ENCODE data around the gene ARHGEF4. TPM values are rescaled to one million over a fixed set of nuclear protein-coding genes. Genes with fewer than 3 reads are reported as not detected.

ARHGEF4 gene
- total RNA-seq, 2 donors from 2014 or later = 50.3 to 54.7 TPM

- no peak overlapping the region for H3K27ac Mint-ChIP-seq
These were observed 6.7 kb downstream of the ARHGEF4 start for GRCh38 chr2:130843321-130843985.

GRCh38 chr2:130844161-130844560, 7.4 kb downstream of the ARHGEF4 start:
- Mint-ChIP-seq H3K36me3 (ENCODE audit: low read depth) (no peaks in the 10 kb centered on the region), H3K27ac (no peak overlapping the region), H3K4me1 (peaks cover 3% of the 10 kb centered on the region), H3K4me3 (no peak overlapping the region), H3K9me3 (no peaks in the 10 kb centered on the region), H3K27me3 (ENCODE audit: insufficient read depth) (peaks cover 10% of the 10 kb centered on the region)
- DNase-seq = no peak
- H3K27me3 ChIP-seq (ENCODE audit: control insufficient read depth, insufficient read depth, low read length, poor library complexity, severe bottlenecking) = peaks cover 12% of the 10 kb centered on the region
- H3K4me1 ChIP-seq (ENCODE audit: control insufficient read depth, insufficient read depth, low read length) = no peaks in the 10 kb centered on the region
- H3K27ac ChIP-seq (ENCODE audit: low read depth, low read length) = no peak overlapping the region
- H3K36me3 ChIP-seq (ENCODE audit: control insufficient read depth, insufficient read depth, low read length) = no peaks in the 10 kb centered on the region
- TF ChIP-seq CTCF (conservative IDR thresholded peaks at IDR 0.05) = no peak
- no peak overlapping the region for H3K9ac ChIP-seq (ENCODE audit: extremely low read depth, low read length, poor library complexity, severe bottlenecking)
- H3K9me3 ChIP-seq (ENCODE audit: control insufficient read depth, low read length) = no peaks in the 10 kb centered on the region
- H3K4me3 ChIP-seq (ENCODE audit: low read length) = no peak overlapping the region
- 81 to 89% methylated on average over 9 to 10 of the region's 10 CpGs for WGBS, 2 experiments (ENCODE audit: insufficient coverage in 1 of 2, insufficient read length in 1 of 2)

More at GRCh38 chr2:130843321-130843985, 6.7 kb downstream of the ARHGEF4 start:
- Histone ChIP-seq H3K4me1 (ENCODE audit: control insufficient read depth, insufficient read depth, low read length) (no peaks in the 10 kb centered on the region), H3K9me3 (ENCODE audit: control insufficient read depth, low read length) (no peaks in the 10 kb centered on the region), H3K27ac (ENCODE audit: low read depth, low read length) (no peak overlapping the region), H3K4me3 (ENCODE audit: low read length) (no peak overlapping the region), H3K36me3 (ENCODE audit: control insufficient read depth, insufficient read depth, low read length) (no peaks in the 10 kb centered on the region), H3K27me3 (ENCODE audit: control insufficient read depth, insufficient read depth, low read length, poor library complexity, severe bottlenecking) (peaks cover 19% of the 10 kb centered on the region), H3K9ac (ENCODE audit: extremely low read depth, low read length, poor library complexity, severe bottlenecking) (no peak overlapping the region)
- H3K4me3 Mint-ChIP-seq = no peak overlapping the region
- peaks cover 3% of the 10 kb centered on the region for H3K4me1 Mint-ChIP-seq
- H3K9me3 Mint-ChIP-seq = no peaks in the 10 kb centered on the region
- DNase-seq = no peak
- H3K27me3 Mint-ChIP-seq (ENCODE audit: insufficient read depth) = peaks cover 17% of the 10 kb centered on the region
- WGBS, 2 experiments (ENCODE audit: insufficient coverage in 1 of 2, insufficient read length in 1 of 2) = 82 to 83% methylated on average over 6 to 12 of the region's 12 CpGs
- no peaks in the 10 kb centered on the region for H3K36me3 Mint-ChIP-seq (ENCODE audit: low read depth)
- TF ChIP-seq CTCF (conservative IDR thresholded peaks at IDR 0.05) = no peak

GRCh38 chr2:130845505-130846085, 8.9 kb downstream of the ARHGEF4 start:
- Mint-ChIP-seq H3K36me3 (ENCODE audit: low read depth) (no peaks in the 10 kb centered on the region), H3K27ac (no peak overlapping the region), H3K4me1 (peaks cover 3% of the 10 kb centered on the region), H3K4me3 (no peak overlapping the region), H3K9me3 (no peaks in the 10 kb centered on the region), H3K27me3 (ENCODE audit: insufficient read depth) (no peaks in the 10 kb centered on the region)
- Histone ChIP-seq H3K9ac (ENCODE audit: extremely low read depth, low read length, poor library complexity, severe bottlenecking) (no peak overlapping the region), H3K27ac (ENCODE audit: low read depth, low read length) (no peak overlapping the region), H3K27me3 (ENCODE audit: control insufficient read depth, insufficient read depth, low read length, poor library complexity, severe bottlenecking) (peaks cover under 1% of the 10 kb centered on the region), H3K4me1 (ENCODE audit: control insufficient read depth, insufficient read depth, low read length) (no peaks in the 10 kb centered on the region), H3K36me3 (ENCODE audit: control insufficient read depth, insufficient read depth, low read length) (no peaks in the 10 kb centered on the region), H3K9me3 (ENCODE audit: control insufficient read depth, low read length) (no peaks in the 10 kb centered on the region), H3K4me3 (ENCODE audit: low read length) (no peak overlapping the region)
- no peak for TF ChIP-seq CTCF (conservative IDR thresholded peaks at IDR 0.05)
- 92 to 93% methylated on average over 9 to 13 of the region's 13 CpGs for WGBS, 2 experiments (ENCODE audit: insufficient coverage in 1 of 2, insufficient read length in 1 of 2)
- no peak for DNase-seq
